SK-N-MC (cell line): Measurements from ENCODE around the gene PEF1.

Source experiments
- DNase-seq: peaks from one replicate; pipeline ENCODE4 v3.0.0-alpha.2; 2011; ENCODE audit warnings: low read depth, low spot score
- H3K27ac ChIP-seq: fragments of 200-600 bp; sonication (generic); 2 replicates; pipeline ENCODE4 v1.5.1; 2016; ENCODE audit warnings: mixed run types
- H3K36me3 ChIP-seq: fragments of 200-600 bp; sonication (generic); 2 replicates; pipeline ENCODE4 v1.6.1; 2017; ENCODE audit warnings: antibody characterized with exemption, low read length, mixed read lengths; ENCODE audit not compliant: insufficient read depth
- H3K4me3 ChIP-seq: fragments of 200-600 bp; sonication (generic); 2 replicates; pipeline ENCODE4 v1.5.1; 2016
- H3K9ac ChIP-seq: fragments of 200-600 bp; sonication (generic); 2 replicates; pipeline ENCODE4 v1.8.0; 2017; ENCODE audit warnings: mixed run types, mixed read lengths; ENCODE audit not compliant: insufficient read length
- H3K9me3 ChIP-seq: fragments of 200-600 bp; sonication (generic); 2 replicates; pipeline ENCODE4 v1.6.1; 2017; ENCODE audit warnings: low read depth, mild to moderate bottlenecking, antibody characterized with exemption, low read length, moderate library complexity, mixed read lengths
- EZH2 ChIP-seq: fragments of 200-600 bp; sonication (generic); IDR thresholded peaks from one replicate; pipeline ENCODE4 v1.6.1; 2017; ENCODE audit warnings: antibody characterized with exemption
- POLR2AphosphoS5 ChIP-seq: IDR thresholded peaks from 2 replicates; pipeline ENCODE4 v1.6.1; 2012; ENCODE audit warnings: mild to moderate bottlenecking, low read depth, low read length, borderline replicate concordance

Gene PEF1

DNA sequence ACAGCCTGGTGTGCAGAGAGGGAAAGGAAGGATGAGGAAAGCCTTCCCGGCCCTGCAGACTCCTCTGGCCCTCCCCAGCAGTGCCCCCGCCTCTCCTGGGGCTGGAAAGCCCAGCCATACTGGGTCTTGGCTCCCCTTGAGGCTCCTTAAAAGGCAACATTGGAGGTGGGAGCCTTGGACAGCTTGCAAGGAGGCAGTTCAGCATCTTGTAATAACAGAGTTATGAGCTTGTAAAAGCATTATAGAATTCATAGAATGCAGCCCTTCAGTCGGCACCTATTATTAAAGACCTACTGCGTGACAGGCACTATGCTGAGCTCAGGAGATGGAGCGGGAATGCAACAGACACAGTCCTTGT, 64.2 kb downstream of the PEF1 start:
- DNase-seq: no peak
- no peak overlapping the region for H3K4me3 ChIP-seq
- no peak overlapping the region for H3K9ac ChIP-seq
- TF ChIP-seq POLR2AphosphoS5 (no peak), EZH2 (no peak)
- no peaks in the 10 kb centered on the region for H3K36me3 ChIP-seq
- no peaks in the 10 kb centered on the region for H3K9me3 ChIP-seq
- H3K27ac ChIP-seq: no peak overlapping the region
